HepG2 (cell line): Measurements from ENCODE around the gene DPM2. TPM values are rescaled to one million over a fixed set of nuclear protein-coding genes. Genes with fewer than 3 reads are reported as not detected.

ENCODE experiments used
- AFF4 ChIP-seq: sonication (generic); formaldehyde crosslinking; IDR thresholded peaks from 2 replicates; pipeline ENCODE4 v1.4.0; 2020; ENCODE audit warnings: missing genetic modification reagents
- CTCF ChIP-seq: sonication (generic); formaldehyde crosslinking; IDR thresholded peaks from 2 replicates; pipeline ENCODE4 v1.5.0; 2020; ENCODE audit warnings: mild to moderate bottlenecking, missing genetic modification reagents, moderate library complexity
- ETV5 ChIP-seq: IDR thresholded peaks from 2 replicates; pipeline ENCODE4 v1.6.1; 2018; ENCODE audit warnings: missing biosample characterization, missing genetic modification reagents, inconsistent platforms, borderline replicate concordance
- FOXO1 ChIP-seq: sonication (generic); formaldehyde crosslinking; IDR thresholded peaks from 2 replicates; pipeline ENCODE4 v1.4.0; 2020; ENCODE audit warnings: missing genetic modification reagents
- HOXA3 ChIP-seq: sonication (generic); formaldehyde crosslinking; IDR thresholded peaks from 2 replicates; pipeline ENCODE4 v1.5.0; 2020; ENCODE audit warnings: missing genetic modification reagents
- KMT2A ChIP-seq: sonication (generic); formaldehyde crosslinking; IDR thresholded peaks from 2 replicates; pipeline ENCODE4 v1.4.0; 2020; ENCODE audit warnings: missing genetic modification reagents
- MIER2 ChIP-seq: IDR thresholded peaks from 2 replicates; pipeline ENCODE4 v1.6.1; 2016; ENCODE audit warnings: missing biosample characterization, missing genetic modification reagents
- MZF1 ChIP-seq: sonication (generic); formaldehyde crosslinking; IDR thresholded peaks from 2 replicates; pipeline ENCODE4 v1.8.1; 2023; ENCODE audit warnings: mild to moderate bottlenecking, missing genetic modification reagents, borderline replicate concordance
- NFIC ChIP-seq: IDR thresholded peaks from 2 replicates; pipeline ENCODE4 v1.6.1; 2012; ENCODE audit warnings: mild to moderate bottlenecking, low read length, inconsistent platforms
- PAXIP1 ChIP-seq: sonication (generic); formaldehyde crosslinking; conservative IDR thresholded peaks from 2 replicates; pipeline ENCODE4 v1.4.0; 2020; ENCODE audit warnings: mild to moderate bottlenecking, missing genetic modification reagents, moderate library complexity
- PITX1 ChIP-seq: sonication (generic); formaldehyde crosslinking; IDR thresholded peaks from 2 replicates; pipeline ENCODE4 v1.5.1; 2020; ENCODE audit warnings: mild to moderate bottlenecking, missing genetic modification reagents
- RCOR2 ChIP-seq: IDR thresholded peaks from 2 replicates; pipeline ENCODE4 v1.6.1; 2016; ENCODE audit warnings: missing biosample characterization, missing genetic modification reagents
- SAP130 ChIP-seq: IDR thresholded peaks from 2 replicates; pipeline ENCODE4 v1.6.1; 2016; ENCODE audit warnings: low read depth
- SP4 ChIP-seq: sonication (generic); formaldehyde crosslinking; IDR thresholded peaks from 2 replicates; pipeline ENCODE4 v1.8.1; 2023; ENCODE audit warnings: mild to moderate bottlenecking, missing genetic modification reagents
- STAG1 ChIP-seq: sonication (generic); formaldehyde crosslinking; IDR thresholded peaks from 2 replicates; pipeline ENCODE4 v1.4.0; 2020; ENCODE audit warnings: missing genetic modification reagents
- ZBTB33 ChIP-seq: sonication (generic); formaldehyde crosslinking; IDR thresholded peaks from 2 replicates; pipeline ENCODE4 v1.4.0; 2020; ENCODE audit warnings: missing genetic modification reagents
- ZBTB7A ChIP-seq: sonication (generic); formaldehyde crosslinking; IDR thresholded peaks from 2 replicates; pipeline ENCODE4 v1.8.0; 2022; ENCODE audit warnings: mild to moderate bottlenecking, missing genetic modification reagents
- ZMYM3 ChIP-seq: sonication (generic); formaldehyde crosslinking; IDR thresholded peaks from 2 replicates; pipeline ENCODE4 v1.5.1; 2020; ENCODE audit warnings: mild to moderate bottlenecking, missing genetic modification reagents
- ZNF430 ChIP-seq: sonication (generic); formaldehyde crosslinking; IDR thresholded peaks from 2 replicates; pipeline ENCODE4 v1.9.0; 2021; ENCODE audit warnings: mild to moderate bottlenecking, missing genetic modification reagents
- polyA plus RNA-seq, 8 experiments: library from polyadenylated mRNA; depleted of rRNA in 3 of 8; stranded (reverse) in 7 of 8; unstranded in 1 of 8; fragments of >200 nt; fragmentation: Illumina TruSeq in 4 of 8; extraction: Trizol in 4 of 8; gene quantifications; 2 replicates each; pipeline versions ENCODE4 v1.2.1 to v1.2.3, GENCODE V29; 2011 to 2016; ENCODE audit warnings: low read depth in 4 of 8, missing spikeins in 1 of 8, mixed read lengths in 1 of 8; ENCODE audit not compliant: insufficient read depth in 1 of 8
- total RNA-seq, 5 experiments: library from RNA; depleted of rRNA; stranded (reverse); fragments of >200 nt; fragmentation: Illumina TruSeq; extraction: Trizol; gene quantifications; 2 replicates each; pipeline ENCODE4 v1.2.3, GENCODE V29; 2016; ENCODE audit warnings: low read depth in 1 of 5

Gene DPM2
- total and polyA plus RNA-seq, 2 of the 13 experiments (the other 11 are each of a cell fraction or from before 2014, with no cell fraction given) = 24.8 to 35.3 TPM

- TF ChIP-seq ZBTB33 (CRISPR knock-in tag) (peak; percentile 39; the same call in 1 of the 2 replicates), PAXIP1 (CRISPR knock-in tag) (no peak), ZMYM3 (CRISPR knock-in tag) (0 out of 2 replicates have a peak, but pooled peaks have one; percentile 36), PITX1 (CRISPR knock-in tag) (0 out of 2 replicates have a peak, but pooled peaks have one; percentile 48), SP4 (peak; percentile 81), KMT2A (0 out of 2 replicates have a peak, but pooled peaks have one; percentile 39), FOXO1 (CRISPR knock-in tag) (no peak), CTCF (CRISPR knock-in tag) (peak; percentile 91), MZF1 (0 out of 2 replicates have a peak, but pooled peaks have one; percentile 41), AFF4 (CRISPR knock-in tag) (no peak), ZBTB7A (CRISPR knock-in tag) (peak; percentile 80), MIER2 (CRISPR knock-in tag) (no peak), NFIC (no peak), ZNF430 (CRISPR knock-in tag) (0 out of 2 replicates have a peak, but pooled peaks have one; percentile 61), STAG1 (peak; percentile 61), HOXA3 (CRISPR knock-in tag) (0 out of 2 replicates have a peak, but pooled peaks have one; percentile 19), RCOR2 (CRISPR knock-in tag) (no peak), SAP130 (CRISPR knock-in tag) (0 out of 2 replicates have a peak, but pooled peaks have one; percentile 29), ETV5 (0 out of 2 replicates have a peak, but pooled peaks have one; percentile 12)
Measured at GRCh38 chr9:127942216-127943010, 4.8 kb upstream of the DPM2 start (continued).
